T-helper 22 cell (primary cell): ENCODE results near the gene MPC1.
"Not testable (repeated sequence)": the region's sequence is repeated elsewhere in the genome, so short reads cannot be mapped to it uniquely, and the experiment has no call there.

Experiments used
- DNase-seq: peaks from one replicate; pipeline ENCODE4 v3.0.0-alpha.2; 2020; ENCODE audit warnings: low read depth

Gene MPC1

GRCh38 chr6:166345672-166346071 is 37.1 kb downstream of the MPC1 start:
- DNase-seq = not testable (repeated sequence)

- not testable (repeated sequence) for DNase-seq
These were observed 37.8 kb downstream of the MPC1 start for GRCh38 chr6:166344921-166345320.

GRCh38 chr6:166344240-166344639 is 38.5 kb downstream of the MPC1 start:
- DNase-seq = no peak

- no peak for DNase-seq
These were observed 39.6 kb downstream of the MPC1 start for GRCh38 chr6:166343150-166343487.

GRCh38 chr6:166342349-166343149 is 40.2 kb downstream of the MPC1 start, which contains the start of gene SFT2D1:
SFT2D1 (minus strand) TSS chr6:166342545; CDS start chr6:166342481, 64 bp downstream.
- DNase-seq = peak; percentile 40

GRCh38 chr6:166341977-166342348 is 40.8 kb downstream of the MPC1 start:
- DNase-seq = no peak

GRCh38 chr6:166341464-166341863 is 41.3 kb downstream of the MPC1 start:
- DNase-seq = no peak

- DNase-seq = no peak
These were observed 43.9 kb downstream of the MPC1 start for GRCh38 chr6:166338854-166339253.

- no peak for DNase-seq
These were observed 45.9 kb downstream of the MPC1 start for GRCh38 chr6:166336847-166337246.

- no peak for DNase-seq
These were observed 47.1 kb downstream of the MPC1 start for GRCh38 chr6:166335378-166336302.

- no peak for DNase-seq
These were observed 47.9 kb downstream of the MPC1 start for GRCh38 chr6:166334878-166335277.

GRCh38 chr6:166333172-166333995 is 49.4 kb downstream of the MPC1 start:
- no peak for DNase-seq

- DNase-seq = no peak
These were observed 51.0 kb downstream of the MPC1 start for GRCh38 chr6:166331503-166332415.

- no peak for DNase-seq
These were observed 52.1 kb downstream of the MPC1 start for GRCh38 chr6:166330612-166331011.

- no peak for DNase-seq
These were observed 57.2 kb downstream of the MPC1 start for GRCh38 chr6:166325383-166326042.

GRCh38 chr6:166323395-166323794 is 59.3 kb downstream of the MPC1 start:
- DNase-seq = no peak

GRCh38 chr6:166318649-166319600 is 63.8 kb downstream of the MPC1 start:
- no peak for DNase-seq

GRCh38 chr6:166318227-166318626 is 64.5 kb downstream of the MPC1 start:
- no peak for DNase-seq
